ENCODE results near the gene CNIH2.

GRCh38 chr11:66294626-66295620 lies 16.9 kb downstream of the CNIH2 start:
- TF ChIP-seq ZNF274 (CRISPR knock-in tag; IDR thresholded peaks at IDR 0.05), result no peak
- TF ChIP-seq ZBTB38 (CRISPR knock-in tag; IDR thresholded peaks at IDR 0.05), result no peak
- TF ChIP-seq SMC3 (IDR thresholded peaks at IDR 0.05; ENCODE audit: low read length), result no peak
- no peak for TF ChIP-seq MXD3 (CRISPR knock-in tag; IDR thresholded peaks at IDR 0.05)
- no peak for TF ChIP-seq MYNN (CRISPR knock-in tag; IDR thresholded peaks at IDR 0.05; ENCODE audit: low read depth)
- TF ChIP-seq ZNF431 (CRISPR knock-in tag; IDR thresholded peaks at IDR 0.05; ENCODE audit: borderline replicate concordance, low read depth), result no peak
- no peak for TF ChIP-seq ELF4 (CRISPR knock-in tag; IDR thresholded peaks at IDR 0.05; ENCODE audit: borderline replicate concordance)
- no peak for TF ChIP-seq PHF21A (CRISPR knock-in tag; IDR thresholded peaks at IDR 0.05)

All from HepG2 (cell line).